NCI-H748 (cell line): Measurements from ENCODE around the gene SPATA2.
A peak's percentile ranks its signal among the peaks of the same experiment; 100 is the strongest.

Experiments used
- DNase-seq: peaks from one replicate; lab custom pipeline; 2025; ENCODE audit not compliant: unreplicated experiment; lab: John Stamatoyannopoulos, UW

SPATA2 gene

DNA sequence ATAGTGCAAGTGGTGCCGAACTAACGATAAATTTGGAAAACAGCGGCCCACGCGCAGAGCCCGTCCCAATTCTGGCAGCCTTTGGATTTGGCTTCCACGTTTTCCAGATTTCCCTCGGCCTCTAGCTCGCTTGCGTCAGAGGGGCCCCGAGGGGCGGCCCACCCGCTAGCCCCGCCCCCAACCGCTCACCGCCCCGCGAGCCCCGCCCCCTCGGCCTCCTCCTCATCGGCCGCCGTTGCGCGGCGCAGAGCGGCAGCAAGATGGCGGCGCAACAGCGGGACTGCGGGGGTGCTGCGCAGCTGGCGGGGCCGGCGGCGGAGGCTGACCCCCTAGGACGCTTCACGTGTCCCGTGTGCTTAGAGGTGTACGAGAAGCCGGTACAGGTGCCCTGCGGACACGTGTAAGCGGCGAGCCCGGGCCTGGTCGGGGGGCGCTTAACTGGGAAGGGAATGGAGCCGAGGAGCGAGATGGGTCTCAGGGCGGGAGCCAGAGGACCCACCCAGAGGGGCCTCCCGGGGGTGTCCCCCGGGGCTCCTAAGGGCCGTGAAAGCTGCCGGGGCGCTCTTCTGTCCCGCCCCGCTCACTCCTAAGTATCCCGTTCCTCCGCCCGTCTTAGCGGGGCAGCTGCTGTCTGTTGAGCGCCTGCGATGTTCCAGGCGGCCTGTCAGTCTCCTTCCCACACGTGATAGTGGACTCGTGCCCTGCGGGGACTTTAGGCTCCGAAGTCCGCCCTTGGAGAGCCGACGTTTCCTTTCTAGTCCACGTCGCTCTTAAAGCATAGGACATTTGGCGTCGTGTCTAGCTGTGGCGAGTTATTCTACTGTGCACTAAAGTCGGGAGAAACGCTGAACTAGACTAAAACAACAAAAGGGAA, 21.1 kb upstream of the SPATA2 start, which contains the start of gene RNF114:
Gene RNF114 (plus strand): TSS at position 245 of the 874 bp plus-strand sequence. CDS start 16 bp downstream, at position 261.
- DNase-seq = peak; percentile 82

DNA sequence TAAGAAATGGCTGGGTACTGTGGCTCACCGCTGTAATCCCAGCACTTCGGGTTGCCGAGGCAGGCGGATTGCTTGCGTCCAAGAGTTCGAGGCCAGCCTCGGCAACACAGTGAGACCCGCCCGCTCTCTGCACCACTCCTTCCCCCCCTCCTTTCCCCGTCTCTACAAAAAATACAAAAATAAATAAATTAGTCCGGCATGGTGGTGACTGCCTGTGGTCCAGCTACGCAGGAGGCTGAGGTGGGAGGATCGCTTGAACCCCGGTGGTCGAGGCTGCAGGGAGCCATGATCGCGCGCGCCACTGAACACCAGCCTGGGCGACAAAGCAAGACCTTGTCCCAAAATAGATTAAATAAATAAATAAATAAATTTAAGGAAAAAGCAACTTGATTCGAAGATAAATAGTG, 20.4 kb upstream of the SPATA2 start:
- DNase-seq = peak; percentile 33

DNA sequence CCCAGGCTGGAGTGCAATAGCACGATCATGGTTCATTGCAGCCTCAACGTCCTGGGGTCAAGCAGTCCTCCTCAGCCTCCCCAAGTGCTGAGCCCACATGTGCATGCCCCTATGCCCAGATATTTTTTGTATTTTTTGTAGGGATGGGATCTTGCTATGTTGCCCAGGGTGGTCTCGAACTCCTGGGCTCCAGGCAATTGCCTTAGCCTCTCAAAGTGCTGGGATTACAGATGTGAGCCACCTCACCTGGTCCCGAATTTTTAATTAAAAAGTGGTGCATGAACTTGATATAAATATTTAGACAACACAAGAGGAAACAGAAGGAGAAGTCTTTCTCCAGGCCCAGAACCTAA, 13.8 kb upstream of the SPATA2 start:
- no peak for DNase-seq

DNA sequence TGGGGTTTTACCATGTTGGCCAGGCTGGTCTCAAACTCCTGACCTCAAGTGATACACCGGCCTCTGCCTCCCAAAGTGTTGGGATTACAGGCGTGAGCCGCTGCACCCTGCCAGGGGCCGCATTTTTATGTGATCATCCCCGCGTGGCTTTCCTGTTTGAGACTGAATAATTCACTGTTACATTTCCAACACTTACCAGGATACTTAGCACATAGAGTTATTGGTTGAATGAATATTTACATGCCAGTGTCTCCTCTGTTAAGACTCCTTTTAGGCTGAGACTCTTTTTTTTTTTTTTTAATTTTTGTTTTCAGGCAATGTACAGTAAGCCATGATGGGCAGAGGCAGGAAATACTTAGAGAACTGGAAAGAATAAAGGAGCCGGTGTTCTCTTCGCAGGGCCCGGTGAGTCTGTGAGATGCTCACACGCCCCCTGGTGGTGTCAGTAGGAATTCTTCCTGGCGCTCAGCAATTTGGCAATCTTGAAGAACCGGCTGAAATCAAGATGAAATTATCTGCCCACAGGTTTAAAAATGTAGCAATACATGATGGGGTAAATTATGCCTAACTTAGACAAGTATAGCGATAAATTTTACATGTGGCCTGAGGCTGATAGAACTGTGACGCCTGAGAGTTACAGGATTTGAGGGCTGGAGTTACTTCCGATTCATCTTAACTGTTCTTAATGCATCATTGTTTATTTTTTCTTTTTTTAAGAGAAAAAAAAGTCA, 13.2 kb upstream of the SPATA2 start:
- peak; percentile 65 for DNase-seq

DNA sequence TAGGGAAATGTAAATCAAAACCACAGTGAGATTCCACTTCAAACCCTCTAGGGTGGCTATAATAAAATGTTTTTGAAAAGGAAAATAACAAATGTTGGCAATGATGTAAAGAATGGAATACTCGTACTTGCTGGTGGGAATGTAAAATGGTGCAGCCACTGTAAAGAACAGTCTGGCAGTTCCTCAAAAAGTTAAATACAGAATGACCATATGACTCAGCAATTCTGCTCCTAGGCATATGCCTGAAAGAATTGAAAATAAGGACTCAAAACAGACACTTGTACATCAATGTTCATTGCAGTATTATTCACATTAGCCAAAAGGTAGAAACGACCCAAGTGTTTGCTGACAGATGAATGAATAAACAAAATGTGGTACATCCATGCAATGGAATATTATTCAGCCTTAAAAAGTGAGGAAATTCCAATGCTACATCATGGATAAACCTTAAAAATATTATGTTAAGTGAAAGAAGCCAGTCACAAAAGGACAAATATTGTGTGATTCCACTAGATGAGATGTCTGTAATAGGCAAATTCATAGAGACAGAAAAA, 10.6 kb upstream of the SPATA2 start:
- no peak for DNase-seq

DNA sequence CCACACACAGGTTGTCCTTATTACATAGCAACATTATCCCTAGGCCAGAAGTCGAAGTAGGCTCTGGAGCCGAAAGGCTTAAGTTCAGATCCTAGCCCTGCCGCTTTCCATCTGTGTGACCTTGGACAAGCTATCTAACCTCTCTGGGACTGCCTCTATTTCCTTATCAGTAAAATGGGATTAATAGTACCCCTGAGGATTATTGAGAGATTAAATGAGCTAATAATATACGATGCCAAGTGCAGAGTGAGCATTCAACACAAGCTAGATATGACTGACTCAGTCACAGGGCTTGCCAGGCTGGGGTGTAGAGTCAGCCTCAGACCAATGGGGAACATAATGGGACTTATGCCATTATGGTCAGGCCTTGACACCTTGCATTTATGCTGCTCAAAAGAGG, 8.9 kb upstream of the SPATA2 start:
- no peak for DNase-seq

DNA sequence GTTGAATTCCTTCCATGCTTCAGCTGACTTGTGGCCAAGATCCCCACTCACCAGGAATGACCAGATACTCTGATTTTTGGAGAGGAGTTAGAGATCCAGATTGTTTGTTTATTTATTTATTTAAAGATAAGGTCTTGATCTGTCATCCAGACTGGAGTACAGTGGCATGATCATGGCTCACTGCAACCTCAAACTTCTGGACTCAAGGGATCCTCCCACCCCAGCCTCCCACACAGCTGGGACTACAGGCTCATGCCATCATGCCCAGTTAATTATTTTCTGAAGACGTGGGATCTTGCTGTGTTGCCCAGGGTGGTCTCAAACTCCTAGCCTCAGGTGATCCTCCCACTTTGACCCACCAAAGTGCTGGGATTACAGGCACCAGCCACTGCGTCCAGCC, 4.1 kb upstream of the SPATA2 start:
- DNase-seq = no peak

DNA sequence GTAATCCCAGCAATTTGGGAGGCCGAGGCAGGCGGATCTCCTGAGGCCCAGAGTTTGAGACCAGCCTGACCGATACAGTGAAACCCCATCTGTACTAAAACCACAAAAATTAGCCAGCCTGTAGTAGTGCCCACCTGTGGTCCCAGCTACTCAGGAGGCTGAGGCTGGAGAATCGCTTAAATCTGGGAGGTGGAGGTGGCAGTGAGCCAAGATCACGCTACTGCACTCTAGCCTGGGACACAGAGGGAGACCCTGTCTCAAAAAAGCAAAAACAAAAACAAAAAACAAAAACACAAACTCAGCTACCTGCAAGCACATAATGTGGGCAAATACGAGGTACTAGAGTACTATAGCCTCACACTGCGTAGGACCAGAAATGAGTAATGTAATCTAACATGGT, 3.7 kb upstream of the SPATA2 start:
- no peak for DNase-seq

DNA sequence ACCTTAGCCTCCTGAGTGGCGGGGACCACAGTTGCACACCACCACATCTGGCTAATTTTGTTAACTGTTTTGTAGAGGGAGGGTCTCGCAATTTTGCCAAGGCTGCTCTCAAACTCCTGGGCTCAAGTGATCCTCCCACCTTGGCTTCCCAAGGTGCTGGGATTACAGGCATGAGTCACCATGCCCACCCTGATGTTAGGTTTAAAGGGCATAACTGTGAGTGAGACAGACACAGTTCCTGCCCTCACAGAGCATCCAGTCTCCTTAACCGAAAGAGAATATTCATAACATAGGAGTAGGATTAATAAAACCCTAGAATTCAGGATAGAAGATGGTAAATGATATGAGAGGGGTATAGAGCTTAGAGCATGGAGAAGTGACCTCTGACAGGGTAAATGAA, 3.1 kb upstream of the SPATA2 start:
- no peak for DNase-seq

DNA sequence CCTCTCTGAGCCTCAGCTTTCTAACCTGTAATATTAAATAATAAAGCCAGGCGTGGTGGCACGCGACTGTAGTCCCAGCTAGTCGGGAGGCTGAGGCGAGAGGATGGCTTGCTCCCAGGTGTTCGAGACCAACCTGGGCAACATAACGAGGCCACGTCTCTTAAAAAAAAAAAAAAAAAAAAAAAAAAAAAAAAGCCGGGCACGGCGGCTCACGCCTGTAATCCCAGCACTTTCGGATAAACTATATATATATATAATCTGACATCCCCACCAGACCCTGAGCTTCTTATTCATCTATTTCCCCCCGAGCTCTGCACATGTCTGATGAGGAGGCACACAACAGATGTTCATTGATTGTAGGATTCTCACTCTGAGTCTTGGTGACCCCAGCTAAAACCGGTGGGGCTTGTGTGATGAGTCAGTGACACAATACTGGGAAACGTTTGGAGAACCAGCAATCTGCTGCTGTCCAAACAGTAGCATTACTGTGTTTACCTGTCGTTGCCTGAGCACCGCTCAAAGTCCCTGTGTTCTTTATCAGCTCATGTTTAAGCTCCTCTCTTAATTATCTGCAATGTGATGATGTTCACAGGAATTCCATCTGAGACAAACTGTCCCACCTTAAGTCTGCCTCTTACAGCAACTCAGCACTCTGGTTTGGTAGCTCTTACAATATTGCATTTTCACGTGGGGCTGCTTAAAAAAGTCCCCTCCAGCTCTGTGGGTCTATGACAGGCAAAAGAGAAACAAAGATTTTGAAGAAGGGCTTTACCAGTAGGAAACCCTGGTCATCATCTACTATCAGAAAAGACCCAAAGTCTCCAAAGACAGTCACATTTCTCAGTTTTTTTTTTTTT, 1.0 kb upstream of the SPATA2 start:
- DNase-seq = peak; percentile 72

DNA sequence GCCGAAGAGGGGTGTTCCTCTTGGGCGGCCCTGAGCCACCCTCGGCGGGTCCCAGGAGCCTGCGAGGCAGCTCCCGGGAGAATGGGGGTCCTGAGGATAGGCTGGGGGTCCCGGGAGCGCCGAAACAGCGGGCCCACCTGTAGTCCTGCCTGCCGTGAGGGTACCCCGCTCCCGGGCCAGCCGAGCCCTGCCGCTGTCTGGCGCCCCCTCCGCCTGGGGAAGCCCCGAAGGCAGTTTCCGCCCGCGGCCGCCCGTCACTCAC, 280 bp downstream of the SPATA2 start:
- DNase-seq = no peak

DNA sequence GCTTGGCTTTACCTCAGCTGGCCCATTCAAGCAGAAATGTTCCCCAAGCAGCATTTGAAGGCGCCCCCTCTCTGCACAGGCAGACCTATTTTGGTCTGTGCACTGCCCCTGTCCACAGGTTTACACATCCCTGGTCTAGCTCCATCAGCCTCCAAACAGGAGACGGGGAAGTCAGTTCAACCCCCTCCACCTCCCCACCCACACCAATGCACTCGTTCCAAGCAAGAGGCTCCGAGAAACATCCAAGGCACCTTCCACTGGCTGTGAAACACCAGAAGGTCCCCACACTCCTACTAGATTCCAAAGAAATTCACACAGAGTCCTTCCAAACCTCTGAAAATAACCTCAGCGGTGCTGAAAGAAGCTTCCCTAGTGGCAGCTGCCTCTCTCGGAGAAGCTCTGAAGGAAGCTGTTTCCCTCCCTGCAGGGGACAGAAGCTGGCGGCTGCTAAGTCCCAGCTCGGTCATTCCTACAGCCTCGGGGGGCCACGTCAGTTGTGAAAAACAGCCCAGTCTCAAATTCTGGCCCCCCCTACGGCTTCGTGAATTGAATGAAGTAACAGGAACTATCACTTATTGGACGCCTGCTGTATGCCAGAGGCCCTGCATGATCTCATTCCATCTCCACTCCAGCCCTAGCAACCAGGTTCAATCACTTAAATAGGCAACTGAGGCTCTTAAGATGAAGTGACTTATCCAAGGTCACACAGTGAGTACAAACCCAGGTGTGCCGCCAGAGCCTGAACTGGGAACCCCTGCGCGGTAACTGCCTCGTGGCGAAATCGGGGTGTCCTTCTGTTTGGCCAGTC, 815 bp downstream of the SPATA2 start:
- no peak for DNase-seq

DNA sequence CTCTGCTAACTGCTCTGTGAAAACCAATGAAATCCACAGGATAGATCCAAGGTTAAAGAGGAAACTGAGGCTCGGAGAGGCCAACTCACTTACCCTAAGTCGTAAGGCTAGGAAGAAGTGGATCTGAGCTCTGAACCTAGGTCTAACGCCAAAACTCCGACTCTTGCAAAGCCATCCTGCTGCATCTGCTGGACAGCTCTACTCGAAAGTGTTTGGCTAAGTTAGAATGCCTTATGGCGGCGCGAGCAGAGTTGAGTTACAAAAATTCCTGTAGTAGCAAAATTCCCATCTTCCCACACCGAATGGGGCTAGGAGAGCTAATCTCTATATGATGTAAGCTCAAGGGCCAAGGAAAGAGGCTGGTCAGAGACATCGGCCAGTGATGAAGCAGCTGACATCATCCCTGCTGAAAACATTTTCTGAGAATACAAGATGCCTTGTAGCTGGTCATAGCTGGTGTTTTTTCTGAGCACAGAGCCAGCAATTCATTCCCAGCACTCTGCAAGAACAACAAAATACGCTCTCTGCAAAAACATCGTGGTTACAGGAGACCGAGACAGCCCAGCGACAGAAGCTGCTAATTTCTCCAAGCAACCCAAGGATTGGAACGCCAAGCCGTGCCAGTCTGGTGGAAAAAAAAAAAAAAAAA, 1.8 kb downstream of the SPATA2 start:
- DNase-seq = no peak

DNA sequence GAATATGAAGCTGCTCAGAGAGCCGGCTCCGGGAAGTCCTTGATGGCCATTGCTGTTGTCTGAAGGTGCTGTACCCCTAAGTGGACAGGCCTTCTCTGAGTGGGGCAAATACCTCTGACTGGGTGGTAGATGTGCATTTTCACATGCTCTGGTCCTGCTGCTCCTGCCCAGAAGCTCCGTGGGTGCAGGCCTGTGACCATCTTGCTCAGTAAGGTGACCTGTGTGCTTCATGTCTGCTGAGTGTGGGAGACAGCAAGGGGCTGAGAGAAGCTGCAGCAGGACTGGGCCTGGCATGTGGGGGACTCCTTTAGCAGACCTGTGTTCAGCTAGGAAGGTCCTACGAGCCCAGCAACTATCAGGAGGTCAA, 5.0 kb downstream of the SPATA2 start:
- DNase-seq = no peak

DNA sequence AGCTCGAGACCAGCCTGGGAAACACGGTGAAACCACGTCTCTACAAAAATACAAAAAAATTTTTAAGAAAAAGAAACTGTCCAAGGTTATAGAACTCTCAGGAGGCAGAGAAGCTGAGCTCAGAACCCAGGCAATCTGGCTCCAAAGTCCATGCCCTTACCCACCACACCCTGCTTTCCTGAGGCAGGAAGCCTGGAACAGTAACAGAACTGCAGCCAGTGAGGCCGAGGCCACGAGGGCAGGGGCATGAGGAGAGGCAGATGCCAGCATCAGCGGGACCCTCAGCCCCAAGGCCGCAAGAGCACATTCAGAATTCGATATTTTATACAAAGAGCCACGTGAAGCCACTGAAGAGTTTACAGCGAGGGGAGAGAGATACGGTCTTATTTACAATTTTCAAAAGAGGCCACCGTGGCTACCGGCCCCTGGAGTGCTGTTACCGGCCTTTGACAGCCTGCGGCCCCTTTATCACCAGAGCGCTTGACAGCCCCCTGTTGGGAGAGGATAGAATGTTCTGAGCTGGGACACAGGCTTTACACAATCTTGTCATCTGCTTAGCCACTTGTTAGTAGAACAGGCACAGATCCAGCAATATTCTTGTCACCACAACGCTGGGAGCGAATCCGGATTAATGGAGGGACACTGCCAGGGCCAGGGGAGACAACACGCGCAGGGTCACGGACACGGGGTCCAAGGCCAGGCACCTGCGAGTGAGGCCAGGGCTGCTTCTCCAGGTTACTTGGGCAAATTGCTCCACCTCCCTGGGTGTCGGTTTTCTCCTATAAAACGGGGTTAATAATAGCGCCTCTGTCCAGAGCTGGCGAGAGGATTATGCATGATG, 5.6 kb downstream of the SPATA2 start:
- DNase-seq = no peak

DNA sequence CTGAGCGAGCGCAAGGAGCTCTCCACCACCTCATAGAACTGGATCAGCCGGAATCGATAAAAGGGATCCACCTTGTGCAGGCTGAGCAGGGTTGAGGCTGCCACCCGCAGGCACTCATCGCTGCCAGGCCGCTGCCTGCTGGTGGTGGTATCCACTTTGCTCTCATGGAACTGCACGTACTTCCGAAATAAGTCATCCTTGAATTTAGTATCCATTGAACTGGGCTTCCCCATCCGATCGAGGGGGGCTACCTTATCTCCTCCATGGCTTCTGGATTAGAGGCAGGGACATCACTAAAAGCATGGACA, 7.1 kb downstream of the SPATA2 start:
- no peak for DNase-seq

DNA sequence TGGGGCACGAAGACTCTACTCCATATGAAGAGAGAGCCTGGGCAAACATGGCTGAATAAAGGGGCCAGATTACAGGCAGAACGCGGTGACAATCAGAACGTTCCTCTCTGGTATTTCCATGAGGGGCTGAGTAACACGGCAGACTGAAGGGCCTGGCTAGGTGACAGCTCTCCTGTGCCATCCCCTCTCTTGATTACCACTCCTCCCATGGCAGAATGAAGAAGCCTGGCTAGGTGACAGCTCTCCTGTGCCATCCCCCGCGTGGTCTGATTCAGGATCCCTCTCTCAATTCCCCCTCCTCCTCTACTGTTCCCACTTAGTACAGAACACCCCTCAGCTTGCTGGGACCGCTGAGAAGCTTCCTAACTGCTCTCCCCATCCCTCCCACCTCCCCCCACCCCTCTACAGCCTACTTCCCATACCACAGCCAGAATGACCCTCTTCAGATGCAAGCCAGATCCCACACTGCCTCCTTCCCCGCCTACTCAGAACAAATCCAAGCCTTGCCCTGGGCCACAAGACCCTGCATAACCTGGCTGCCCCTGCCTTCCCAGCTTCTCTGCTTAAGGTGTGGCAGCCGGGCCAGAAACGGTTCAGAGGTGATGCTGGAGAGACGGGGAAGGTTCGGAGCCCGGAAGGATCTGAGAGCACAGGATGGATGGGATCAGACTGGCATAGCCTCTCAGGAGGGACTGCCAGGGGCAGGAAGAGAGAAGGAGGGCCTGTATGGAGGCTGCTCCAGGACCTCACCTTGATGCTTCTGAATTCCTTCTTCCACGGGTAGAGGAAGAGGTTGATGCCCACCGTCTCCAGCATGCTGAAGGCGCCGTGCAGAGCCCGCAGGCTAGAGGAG, 7.7 kb downstream of the SPATA2 start:
- DNase-seq = no peak

DNA sequence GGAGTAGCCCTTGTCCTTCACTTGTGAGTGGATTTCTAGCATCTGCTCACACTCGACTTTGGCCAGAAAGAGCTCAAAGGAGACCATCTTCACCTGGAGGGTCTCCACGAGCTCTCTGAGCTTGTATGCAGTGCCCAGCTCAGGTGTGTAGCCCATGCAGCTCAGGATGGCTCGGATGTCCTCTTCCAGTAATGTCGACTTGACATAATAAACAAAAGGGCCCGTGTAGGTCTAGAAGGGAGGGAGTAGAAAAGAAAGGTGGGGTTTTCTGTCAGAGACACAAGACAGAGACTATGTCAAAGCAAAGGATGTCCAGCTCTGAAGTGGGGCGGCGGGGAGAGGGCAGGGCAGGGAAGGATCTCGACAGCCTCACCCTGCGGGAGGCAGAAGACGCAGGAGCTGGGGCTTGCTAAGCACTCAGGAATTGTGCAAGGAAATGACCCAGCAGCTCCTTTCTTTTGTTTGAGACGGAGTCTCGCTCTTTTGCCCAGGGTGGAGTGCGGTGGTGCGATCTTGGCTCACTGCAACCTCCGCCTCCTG, 8.6 kb downstream of the SPATA2 start:
- DNase-seq = no peak
